SK-N-SH treated with all-trans-retinoic acid at 6 μM for 48 hours (cell line): Measurements from ENCODE around the gene C9orf50.

Source experiments
- ATAC-seq: fragments of 200-7000 bp; cut with Tn5 transposase; 3 replicates; pipeline ENCODE4 v1.9.1; 2020; ENCODE audit warnings: mild to moderate bottlenecking, moderate library complexity
- ARNTL ChIP-seq: fragments of 450-650 bp; formaldehyde crosslinking; IDR thresholded peaks from 2 replicates; pipeline ENCODE4 v1.5.0; 2020; ENCODE audit warnings: low read depth, mild to moderate bottlenecking, moderate library complexity, borderline replicate concordance
- BACH2 ChIP-seq: fragments of 250-450 bp; sonication (Bioruptor Pico); IDR thresholded peaks from 2 replicates; pipeline ENCODE4 v1.9.0; 2021; ENCODE audit warnings: mild to moderate bottlenecking, borderline replicate concordance
- CSDC2 ChIP-seq: fragments of 250-450 bp; sonication (Bioruptor Pico); IDR thresholded peaks from 2 replicates; pipeline ENCODE4 v1.5.0; 2020; ENCODE audit warnings: mild to moderate bottlenecking, moderate library complexity
- ESRRG ChIP-seq: fragments of 250-450 bp; sonication (Bioruptor Pico); IDR thresholded peaks from 2 replicates; pipeline ENCODE4 v1.6.1; 2021; ENCODE audit warnings: mild to moderate bottlenecking
- GLIS3 ChIP-seq: fragments of 250-450 bp; sonication (Bioruptor Pico); IDR thresholded peaks from 2 replicates; pipeline ENCODE4 v1.5.0; 2020; ENCODE audit warnings: mild to moderate bottlenecking, moderate library complexity
- ISL1 ChIP-seq: fragments of 250-450 bp; sonication (Bioruptor Pico); IDR thresholded peaks from 2 replicates; pipeline ENCODE4 v2.1.2; 2022; ENCODE audit warnings: mild to moderate bottlenecking, moderate library complexity
- OSR1 ChIP-seq: fragments of 250-450 bp; sonication (Bioruptor Pico); IDR thresholded peaks from 2 replicates; pipeline ENCODE4 v1.8.0; 2022; ENCODE audit warnings: moderate library complexity, mild to moderate bottlenecking, inconsistent platforms
- PPARA ChIP-seq: fragments of 250-450 bp; sonication (Bioruptor Pico); IDR thresholded peaks from 2 replicates; pipeline ENCODE4 v1.5.0; 2020; ENCODE audit warnings: mild to moderate bottlenecking, borderline replicate concordance
- RARB ChIP-seq: fragments of 250-450 bp; sonication (Bioruptor Pico); IDR thresholded peaks from 2 replicates; pipeline ENCODE4 v1.8.0; 2021; ENCODE audit warnings: mild to moderate bottlenecking, moderate library complexity
- SNAI2 ChIP-seq: fragments of 250-450 bp; sonication (Bioruptor Pico); IDR thresholded peaks from 2 replicates; pipeline ENCODE4 v1.5.0; 2020; ENCODE audit warnings: mild to moderate bottlenecking, moderate library complexity
- ZFP3 ChIP-seq: fragments of 250-450 bp; sonication (Bioruptor Pico); IDR thresholded peaks from 2 replicates; pipeline ENCODE4 v1.5.0; 2020; ENCODE audit warnings: mild to moderate bottlenecking, moderate library complexity
- ZNF565 ChIP-seq: fragments of 450-650 bp; formaldehyde crosslinking; conservative IDR thresholded peaks from 2 replicates; pipeline ENCODE4 v1.5.0; 2020; ENCODE audit warnings: low read depth, mild to moderate bottlenecking, moderate library complexity
- ZNF70 ChIP-seq: fragments of 450-650 bp; formaldehyde crosslinking; IDR thresholded peaks from 2 replicates; pipeline ENCODE4 v1.5.0; 2020; ENCODE audit warnings: mild to moderate bottlenecking, moderate library complexity
- TF ChIP-seq, protein P1 (sequence below): fragments of 250-450 bp; sonication (Bioruptor Pico); IDR thresholded peaks from 2 replicates; pipeline ENCODE4 v1.5.1; 2020; ENCODE audit warnings: low read depth, mild to moderate bottlenecking, moderate library complexity
- TF ChIP-seq, protein P2 (sequence below): fragments of 250-450 bp; sonication (Bioruptor Pico); IDR thresholded peaks from 2 replicates; pipeline ENCODE4 v1.8.0; 2021; ENCODE audit warnings: low read depth, mild to moderate bottlenecking, moderate library complexity, borderline replicate concordance
- TF ChIP-seq, protein P3 (sequence below): fragments of 250-450 bp; sonication (Bioruptor Pico); IDR thresholded peaks from 2 replicates; pipeline ENCODE4 v1.5.1; 2021; ENCODE audit warnings: mild to moderate bottlenecking, moderate library complexity
- TF ChIP-seq, protein P4 (sequence below): fragments of 250-450 bp; sonication (Bioruptor Pico); IDR thresholded peaks from 2 replicates; pipeline ENCODE4 v1.5.0; 2020; ENCODE audit warnings: mild to moderate bottlenecking, moderate library complexity
- TF ChIP-seq, protein P5 (sequence below): fragments of 250-450 bp; sonication (Bioruptor Pico); IDR thresholded peaks from 2 replicates; pipeline ENCODE4 v1.8.0; 2020; ENCODE audit warnings: mild to moderate bottlenecking, moderate library complexity, borderline replicate concordance

The C9orf50 gene

DNA sequence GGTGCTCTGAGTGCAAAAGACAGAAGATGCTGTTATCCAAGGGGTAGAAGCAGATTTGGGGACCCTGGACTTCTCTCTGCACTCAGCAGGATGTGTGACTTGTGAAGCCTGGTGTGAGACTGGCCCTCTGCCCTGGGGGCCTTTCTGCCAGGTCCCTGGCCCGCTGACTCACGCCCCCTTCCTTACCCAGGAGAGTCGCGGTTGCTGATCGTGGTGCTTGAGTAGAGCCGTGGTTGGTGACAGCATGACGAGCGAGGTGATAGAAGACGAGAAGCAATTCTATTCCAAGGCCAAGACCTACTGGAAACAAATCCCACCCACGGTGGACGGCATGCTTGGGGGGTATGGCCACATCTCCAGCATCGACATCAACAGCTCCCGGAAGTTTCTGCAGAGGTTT is 11.6 kb upstream of the C9orf50 start (continued):
- TF ChIP-seq, protein P1, sequence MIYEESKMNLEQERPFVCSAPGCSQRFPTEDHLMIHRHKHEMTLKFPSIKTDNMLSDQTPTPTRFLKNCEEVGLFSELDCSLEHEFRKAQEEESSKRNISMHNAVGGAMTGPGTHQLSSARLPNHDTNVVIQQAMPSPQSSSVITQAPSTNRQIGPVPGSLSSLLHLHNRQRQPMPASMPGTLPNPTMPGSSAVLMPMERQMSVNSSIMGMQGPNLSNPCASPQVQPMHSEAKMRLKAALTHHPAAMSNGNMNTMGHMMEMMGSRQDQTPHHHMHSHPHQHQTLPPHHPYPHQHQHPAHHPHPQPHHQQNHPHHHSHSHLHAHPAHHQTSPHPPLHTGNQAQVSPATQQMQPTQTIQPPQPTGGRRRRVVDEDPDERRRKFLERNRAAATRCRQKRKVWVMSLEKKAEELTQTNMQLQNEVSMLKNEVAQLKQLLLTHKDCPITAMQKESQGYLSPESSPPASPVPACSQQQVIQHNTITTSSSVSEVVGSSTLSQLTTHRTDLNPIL (CRISPR knock-in tag) = no peak
- TF ChIP-seq ZFP3 (CRISPR knock-in tag) = no peak

DNA sequence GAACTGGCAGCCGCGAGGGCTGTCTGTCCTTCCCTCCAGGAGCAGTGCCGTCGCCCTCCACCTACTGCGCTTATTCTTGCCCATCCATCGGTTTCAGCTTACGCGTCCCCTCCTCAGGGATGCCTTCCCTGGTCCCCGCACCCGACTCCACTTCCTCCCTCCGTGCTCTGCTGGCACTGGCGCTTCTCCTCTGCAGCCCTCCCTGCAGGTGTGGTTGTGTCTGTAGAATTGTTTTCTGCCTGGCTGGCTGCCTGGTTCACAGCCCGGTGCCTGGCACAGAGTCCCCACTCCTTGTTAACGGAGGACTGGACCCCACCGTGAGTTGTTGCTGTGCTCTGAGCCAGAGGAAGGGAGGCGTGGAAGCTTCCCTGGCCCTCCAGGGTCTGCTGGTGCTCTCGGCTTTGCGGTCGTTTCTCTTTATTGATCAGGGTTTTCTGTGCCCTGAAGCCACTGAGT is 10.8 kb upstream of the C9orf50 start:
- TF ChIP-seq, protein P2, sequence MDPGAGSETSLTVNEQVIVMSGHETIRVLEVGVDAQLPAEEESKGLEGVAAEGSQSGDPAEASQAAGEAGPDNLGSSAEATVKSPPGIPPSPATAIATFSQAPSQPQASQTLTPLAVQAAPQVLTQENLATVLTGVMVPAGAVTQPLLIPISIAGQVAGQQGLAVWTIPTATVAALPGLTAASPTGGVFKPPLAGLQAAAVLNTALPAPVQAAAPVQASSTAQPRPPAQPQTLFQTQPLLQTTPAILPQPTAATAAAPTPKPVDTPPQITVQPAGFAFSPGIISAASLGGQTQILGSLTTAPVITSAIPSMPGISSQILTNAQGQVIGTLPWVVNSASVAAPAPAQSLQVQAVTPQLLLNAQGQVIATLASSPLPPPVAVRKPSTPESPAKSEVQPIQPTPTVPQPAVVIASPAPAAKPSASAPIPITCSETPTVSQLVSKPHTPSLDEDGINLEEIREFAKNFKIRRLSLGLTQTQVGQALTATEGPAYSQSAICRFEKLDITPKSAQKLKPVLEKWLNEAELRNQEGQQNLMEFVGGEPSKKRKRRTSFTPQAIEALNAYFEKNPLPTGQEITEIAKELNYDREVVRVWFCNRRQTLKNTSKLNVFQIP (CRISPR knock-in tag) = no peak
- TF ChIP-seq, protein P3, sequence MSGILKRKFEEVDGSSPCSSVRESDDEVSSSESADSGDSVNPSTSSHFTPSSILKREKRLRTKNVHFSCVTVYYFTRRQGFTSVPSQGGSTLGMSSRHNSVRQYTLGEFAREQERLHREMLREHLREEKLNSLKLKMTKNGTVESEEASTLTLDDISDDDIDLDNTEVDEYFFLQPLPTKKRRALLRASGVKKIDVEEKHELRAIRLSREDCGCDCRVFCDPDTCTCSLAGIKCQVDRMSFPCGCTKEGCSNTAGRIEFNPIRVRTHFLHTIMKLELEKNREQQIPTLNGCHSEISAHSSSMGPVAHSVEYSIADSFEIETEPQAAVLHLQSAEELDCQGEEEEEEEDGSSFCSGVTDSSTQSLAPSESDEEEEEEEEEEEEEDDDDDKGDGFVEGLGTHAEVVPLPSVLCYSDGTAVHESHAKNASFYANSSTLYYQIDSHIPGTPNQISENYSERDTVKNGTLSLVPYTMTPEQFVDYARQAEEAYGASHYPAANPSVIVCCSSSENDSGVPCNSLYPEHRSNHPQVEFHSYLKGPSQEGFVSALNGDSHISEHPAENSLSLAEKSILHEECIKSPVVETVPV (CRISPR knock-in tag) = no peak
- TF ChIP-seq ISL1 (CRISPR knock-in tag) = no peak
- ATAC-seq = no peak

DNA sequence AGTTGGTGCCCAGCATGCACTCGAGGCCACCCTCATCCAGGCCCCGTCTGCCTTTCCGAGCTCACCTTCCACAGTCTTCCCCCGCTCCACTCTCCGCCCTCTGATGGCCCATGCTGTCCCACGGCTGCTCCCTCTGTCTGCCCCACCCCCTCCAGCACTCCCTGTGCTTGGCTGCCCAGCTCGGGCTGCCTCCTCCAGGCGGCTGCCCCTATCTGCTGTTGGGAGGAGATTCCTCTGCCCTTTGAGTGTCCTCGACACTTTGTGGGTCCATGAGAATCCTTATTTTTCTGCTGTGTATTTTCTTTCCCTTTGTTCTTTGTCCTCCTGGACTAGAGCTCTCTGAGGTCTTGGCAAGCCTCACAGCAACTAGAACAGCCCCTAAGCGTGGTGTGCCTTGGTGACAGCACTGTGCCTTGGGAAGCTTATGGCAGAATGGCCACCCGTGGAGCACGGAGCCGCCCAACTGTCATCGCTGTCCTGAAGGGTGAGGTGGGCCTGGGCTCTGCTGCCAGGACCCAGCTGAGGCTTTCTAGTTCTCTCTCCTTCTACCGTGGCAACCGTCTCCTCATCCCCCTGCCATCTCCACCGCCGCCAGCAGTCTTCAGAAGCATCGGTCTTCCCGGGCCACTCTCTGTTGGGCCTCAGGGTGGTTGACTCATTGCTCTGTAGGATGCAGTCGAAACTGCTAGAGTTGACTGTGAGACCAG is 10.2 kb upstream of the C9orf50 start:
- TF ChIP-seq, protein P3 (CRISPR knock-in tag) = no peak
- TF ChIP-seq ARNTL (no peak), PPARA (CRISPR knock-in tag) (no peak), RARB (CRISPR knock-in tag) (no peak), ZFP3 (CRISPR knock-in tag) (no peak), ZNF70 (CRISPR knock-in tag) (no peak), OSR1 (CRISPR knock-in tag) (no peak), CSDC2 (CRISPR knock-in tag) (no peak), GLIS3 (CRISPR knock-in tag) (no peak), ZNF565 (CRISPR knock-in tag) (no peak), BACH2 (no peak), SNAI2 (CRISPR knock-in tag) (no peak), ESRRG (CRISPR knock-in tag) (no peak)
- TF ChIP-seq, protein P2 (CRISPR knock-in tag) = no peak
- TF ChIP-seq, protein P4, sequence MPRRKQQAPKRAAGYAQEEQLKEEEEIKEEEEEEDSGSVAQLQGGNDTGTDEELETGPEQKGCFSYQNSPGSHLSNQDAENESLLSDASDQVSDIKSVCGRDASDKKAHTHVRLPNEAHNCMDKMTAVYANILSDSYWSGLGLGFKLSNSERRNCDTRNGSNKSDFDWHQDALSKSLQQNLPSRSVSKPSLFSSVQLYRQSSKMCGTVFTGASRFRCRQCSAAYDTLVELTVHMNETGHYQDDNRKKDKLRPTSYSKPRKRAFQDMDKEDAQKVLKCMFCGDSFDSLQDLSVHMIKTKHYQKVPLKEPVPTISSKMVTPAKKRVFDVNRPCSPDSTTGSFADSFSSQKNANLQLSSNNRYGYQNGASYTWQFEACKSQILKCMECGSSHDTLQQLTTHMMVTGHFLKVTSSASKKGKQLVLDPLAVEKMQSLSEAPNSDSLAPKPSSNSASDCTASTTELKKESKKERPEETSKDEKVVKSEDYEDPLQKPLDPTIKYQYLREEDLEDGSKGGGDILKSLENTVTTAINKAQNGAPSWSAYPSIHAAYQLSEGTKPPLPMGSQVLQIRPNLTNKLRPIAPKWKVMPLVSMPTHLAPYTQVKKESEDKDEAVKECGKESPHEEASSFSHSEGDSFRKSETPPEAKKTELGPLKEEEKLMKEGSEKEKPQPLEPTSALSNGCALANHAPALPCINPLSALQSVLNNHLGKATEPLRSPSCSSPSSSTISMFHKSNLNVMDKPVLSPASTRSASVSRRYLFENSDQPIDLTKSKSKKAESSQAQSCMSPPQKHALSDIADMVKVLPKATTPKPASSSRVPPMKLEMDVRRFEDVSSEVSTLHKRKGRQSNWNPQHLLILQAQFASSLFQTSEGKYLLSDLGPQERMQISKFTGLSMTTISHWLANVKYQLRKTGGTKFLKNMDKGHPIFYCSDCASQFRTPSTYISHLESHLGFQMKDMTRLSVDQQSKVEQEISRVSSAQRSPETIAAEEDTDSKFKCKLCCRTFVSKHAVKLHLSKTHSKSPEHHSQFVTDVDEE (CRISPR knock-in tag) = no peak
- TF ChIP-seq, protein P1 (CRISPR knock-in tag) = no peak
- TF ChIP-seq, protein P5, sequence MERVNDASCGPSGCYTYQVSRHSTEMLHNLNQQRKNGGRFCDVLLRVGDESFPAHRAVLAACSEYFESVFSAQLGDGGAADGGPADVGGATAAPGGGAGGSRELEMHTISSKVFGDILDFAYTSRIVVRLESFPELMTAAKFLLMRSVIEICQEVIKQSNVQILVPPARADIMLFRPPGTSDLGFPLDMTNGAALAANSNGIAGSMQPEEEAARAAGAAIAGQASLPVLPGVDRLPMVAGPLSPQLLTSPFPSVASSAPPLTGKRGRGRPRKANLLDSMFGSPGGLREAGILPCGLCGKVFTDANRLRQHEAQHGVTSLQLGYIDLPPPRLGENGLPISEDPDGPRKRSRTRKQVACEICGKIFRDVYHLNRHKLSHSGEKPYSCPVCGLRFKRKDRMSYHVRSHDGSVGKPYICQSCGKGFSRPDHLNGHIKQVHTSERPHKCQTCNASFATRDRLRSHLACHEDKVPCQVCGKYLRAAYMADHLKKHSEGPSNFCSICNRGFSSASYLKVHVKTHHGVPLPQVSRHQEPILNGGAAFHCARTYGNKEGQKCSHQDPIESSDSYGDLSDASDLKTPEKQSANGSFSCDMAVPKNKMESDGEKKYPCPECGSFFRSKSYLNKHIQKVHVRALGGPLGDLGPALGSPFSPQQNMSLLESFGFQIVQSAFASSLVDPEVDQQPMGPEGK (CRISPR knock-in tag) = no peak
- no peak for ATAC-seq
